Keratinocyte (primary cell): ENCODE measurements around the gene PLD1.

Experiments
- EZH2 ChIP-seq: IDR thresholded peaks from one replicate; pipeline ENCODE4 v1.6.1; 2012; ENCODE audit warnings: inconsistent platforms, mild to moderate bottlenecking, low read length, moderate library complexity
- TF ChIP-seq, protein P1 (sequence below), 3 experiments: IDR thresholded peaks in 1 of 3; conservative IDR thresholded peaks in 1 of 3; optimal IDR thresholded peaks in 1 of 3; 2 replicates in 2 of 3; 3 replicates in 1 of 3; pipeline versions ENCODE3 to v1.5.1; 2011; ENCODE audit warnings: low read length in 3 of 3, mild to moderate bottlenecking in 3 of 3, moderate library complexity in 2 of 3, control low read depth in 1 of 3, inconsistent platforms in 1 of 3; ENCODE audit not compliant: insufficient read depth in 2 of 3; ENCODE audit errors: extremely low read depth in 1 of 3

- TF ChIP-seq, protein P1, sequence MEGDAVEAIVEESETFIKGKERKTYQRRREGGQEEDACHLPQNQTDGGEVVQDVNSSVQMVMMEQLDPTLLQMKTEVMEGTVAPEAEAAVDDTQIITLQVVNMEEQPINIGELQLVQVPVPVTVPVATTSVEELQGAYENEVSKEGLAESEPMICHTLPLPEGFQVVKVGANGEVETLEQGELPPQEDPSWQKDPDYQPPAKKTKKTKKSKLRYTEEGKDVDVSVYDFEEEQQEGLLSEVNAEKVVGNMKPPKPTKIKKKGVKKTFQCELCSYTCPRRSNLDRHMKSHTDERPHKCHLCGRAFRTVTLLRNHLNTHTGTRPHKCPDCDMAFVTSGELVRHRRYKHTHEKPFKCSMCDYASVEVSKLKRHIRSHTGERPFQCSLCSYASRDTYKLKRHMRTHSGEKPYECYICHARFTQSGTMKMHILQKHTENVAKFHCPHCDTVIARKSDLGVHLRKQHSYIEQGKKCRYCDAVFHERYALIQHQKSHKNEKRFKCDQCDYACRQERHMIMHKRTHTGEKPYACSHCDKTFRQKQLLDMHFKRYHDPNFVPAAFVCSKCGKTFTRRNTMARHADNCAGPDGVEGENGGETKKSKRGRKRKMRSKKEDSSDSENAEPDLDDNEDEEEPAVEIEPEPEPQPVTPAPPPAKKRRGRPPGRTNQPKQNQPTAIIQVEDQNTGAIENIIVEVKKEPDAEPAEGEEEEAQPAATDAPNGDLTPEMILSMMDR (optimal IDR thresholded peaks at IDR 0.05 in 1 of 3, IDR thresholded peaks at IDR 0.05 in 1 of 3, conservative IDR thresholded peaks at IDR 0.05 in 1 of 3; ENCODE audit: extremely low read depth in 1 of 3, insufficient read depth in 2 of 3, low read length in 3 of 3): no peak
- TF ChIP-seq EZH2: no peak
Observed at GRCh38 chr3:171792531-171792930, 17.8 kb downstream of the PLD1 start.
